NCI-H748 (cell line): ENCODE data around the gene XXYLT1.
"Not testable (repeated sequence)": the region's sequence is repeated elsewhere in the genome, so short reads cannot be mapped to it uniquely, and the experiment has no call there.

Source experiments
- DNase-seq: peaks from one replicate; lab custom pipeline; 2025; ENCODE audit not compliant: unreplicated experiment; lab: John Stamatoyannopoulos, UW

Gene XXYLT1

DNA sequence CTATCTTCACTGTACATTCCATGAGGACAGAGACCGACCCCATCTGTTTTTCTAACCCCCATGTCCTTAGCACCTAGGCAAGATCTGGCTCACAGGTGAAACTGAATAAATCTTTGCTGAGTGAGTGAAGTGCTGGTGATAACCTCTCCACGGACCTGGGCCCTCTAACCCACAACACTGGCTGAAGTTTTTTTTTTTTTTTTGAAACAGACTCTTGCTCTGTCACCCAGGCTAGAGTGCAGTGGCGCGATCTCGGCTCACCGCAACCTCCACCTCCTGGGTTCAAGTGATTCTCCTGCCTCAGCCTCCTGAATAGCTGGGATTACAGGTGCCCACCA lies 84.3 kb downstream of the XXYLT1 start:
- DNase-seq, result not testable (repeated sequence)

GRCh38 chr3:195186041-195186709 lies 84.8 kb downstream of the XXYLT1 start:
- no peak for DNase-seq

DNA sequence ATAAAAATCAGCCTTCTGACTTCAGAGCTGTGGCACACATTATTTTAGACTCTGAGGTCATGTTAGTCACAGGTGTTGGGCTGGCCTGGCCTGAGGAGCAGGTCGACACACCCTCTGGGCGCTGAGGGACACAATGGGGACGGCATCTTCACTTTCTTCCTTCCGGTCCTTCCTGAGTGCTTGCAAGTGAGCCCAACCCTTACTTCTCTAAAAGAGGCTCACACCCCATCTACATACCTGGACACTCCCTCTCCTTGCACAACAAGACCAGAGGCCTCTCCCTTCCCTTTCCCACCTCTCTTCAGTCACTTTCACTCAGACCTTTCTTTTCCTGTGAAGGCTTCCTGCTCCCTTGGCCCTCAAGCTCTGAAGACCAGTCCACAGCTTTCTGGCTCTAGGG lies 85.4 kb downstream of the XXYLT1 start:
- no peak for DNase-seq

DNA sequence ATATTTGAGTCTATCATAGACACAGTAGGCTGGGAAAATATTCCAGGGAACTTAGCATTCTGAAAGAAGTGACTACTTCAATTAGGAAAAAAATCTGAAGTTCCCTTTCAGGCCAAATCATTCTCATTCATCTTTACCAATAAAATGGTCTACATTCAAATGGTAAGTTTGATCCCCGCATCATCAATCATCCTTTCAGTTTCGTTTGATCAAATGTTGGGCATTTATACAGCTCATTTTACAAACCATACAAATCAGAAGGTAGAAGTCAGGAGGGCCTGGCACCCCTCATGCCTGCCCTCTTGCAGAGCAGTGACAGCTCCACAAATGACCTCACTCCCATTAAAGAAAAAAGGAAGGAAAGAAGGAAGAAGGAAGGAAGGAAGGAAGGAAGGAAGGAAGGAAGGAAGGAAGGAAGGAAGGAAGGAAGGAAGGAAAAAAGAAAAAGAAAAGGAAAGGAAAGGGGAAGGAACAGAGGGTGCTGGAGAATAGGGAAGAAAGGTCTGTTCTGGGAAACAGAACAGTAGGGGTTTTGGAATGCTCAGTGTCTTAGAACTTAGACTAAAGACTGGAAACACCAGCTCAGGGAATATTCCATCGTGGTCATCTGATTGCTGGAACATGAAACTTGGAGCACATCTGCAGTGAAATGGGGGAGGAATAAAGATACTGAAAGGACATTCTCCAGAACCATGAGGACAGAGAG lies 86.1 kb downstream of the XXYLT1 start:
- DNase-seq, result no peak

DNA sequence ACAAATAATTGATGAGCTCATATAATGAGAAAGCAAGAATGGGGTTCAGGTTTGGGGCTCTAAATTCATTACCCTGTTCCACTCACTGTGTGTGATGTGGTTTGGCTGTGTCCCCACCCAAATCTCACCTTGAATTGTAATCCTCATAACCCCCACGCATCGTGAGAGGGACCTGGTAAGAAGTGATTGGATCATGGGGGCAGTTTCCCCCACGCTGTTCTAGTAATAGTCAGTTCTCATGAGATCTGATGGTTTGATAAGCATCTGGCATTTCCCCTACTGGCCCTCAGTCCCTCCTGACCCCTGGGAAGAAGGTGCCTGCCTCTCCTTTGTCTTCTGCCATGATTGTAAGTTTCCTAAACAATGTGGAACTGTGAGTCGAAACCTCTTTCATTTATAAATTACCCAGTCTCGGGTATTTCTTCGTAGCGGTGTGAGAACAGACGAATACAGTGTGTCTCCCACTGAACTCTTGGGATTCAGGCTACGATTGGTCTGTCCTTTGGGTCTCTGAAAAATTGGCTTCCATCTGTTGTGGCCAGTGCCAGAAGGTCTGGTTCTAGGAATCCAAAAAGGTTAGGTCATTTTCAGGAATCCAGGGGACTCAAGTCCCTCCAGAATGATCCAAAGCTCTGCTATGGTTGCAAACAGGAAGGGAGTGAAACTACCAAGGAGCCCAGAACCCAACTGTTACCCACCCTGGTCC lies 87.7 kb downstream of the XXYLT1 start:
- DNase-seq, result no peak

DNA sequence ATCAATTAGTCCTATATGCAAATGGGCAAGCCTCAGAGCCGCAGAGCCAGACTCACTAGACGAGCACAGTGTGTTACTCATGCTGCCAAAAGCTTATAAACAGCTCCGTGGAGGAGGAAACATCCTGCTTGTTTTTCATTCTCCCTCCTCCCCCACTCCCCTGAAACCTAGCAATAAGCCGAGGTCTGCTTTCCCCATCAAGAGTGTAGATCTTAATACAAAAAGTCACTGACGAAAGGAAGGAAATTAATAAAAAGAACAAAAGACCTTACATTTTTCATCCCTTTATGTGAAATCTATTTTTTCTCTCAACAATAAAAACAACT lies 88.5 kb downstream of the XXYLT1 start:
- DNase-seq, result no peak

DNA sequence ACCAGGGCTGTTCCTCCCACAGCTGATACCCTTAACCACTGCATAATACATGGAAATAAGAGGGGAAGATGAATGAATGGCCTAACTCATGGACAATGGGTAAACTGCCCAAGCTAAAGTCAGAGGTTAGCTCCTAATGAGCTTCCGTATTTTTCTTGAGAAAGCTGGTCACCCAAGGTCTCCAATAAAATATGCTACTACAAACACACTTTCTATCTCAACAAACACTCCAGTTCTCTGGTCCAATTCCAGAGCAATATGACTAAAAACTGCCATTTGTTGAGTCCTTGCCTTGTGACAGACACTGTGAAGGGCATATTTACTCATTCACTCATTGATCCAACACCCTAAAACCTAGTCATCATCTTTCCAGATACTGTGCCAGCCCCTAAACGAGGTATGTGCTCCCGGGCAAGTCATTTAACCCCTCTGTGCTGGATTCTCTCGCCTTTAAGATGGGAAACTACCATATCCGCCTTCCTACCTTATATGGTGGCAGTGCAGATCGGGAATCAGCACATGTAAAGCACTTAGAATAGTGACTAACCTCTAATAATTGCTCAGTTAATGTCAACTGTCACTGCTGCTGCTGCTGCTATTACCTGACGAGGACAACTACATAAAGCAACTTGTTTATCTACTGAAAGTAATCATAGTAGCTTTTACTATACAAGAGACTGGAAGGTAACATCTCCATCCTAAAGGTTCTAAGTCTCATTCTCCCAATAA lies 89.1 kb downstream of the XXYLT1 start:
- DNase-seq, result no peak

DNA sequence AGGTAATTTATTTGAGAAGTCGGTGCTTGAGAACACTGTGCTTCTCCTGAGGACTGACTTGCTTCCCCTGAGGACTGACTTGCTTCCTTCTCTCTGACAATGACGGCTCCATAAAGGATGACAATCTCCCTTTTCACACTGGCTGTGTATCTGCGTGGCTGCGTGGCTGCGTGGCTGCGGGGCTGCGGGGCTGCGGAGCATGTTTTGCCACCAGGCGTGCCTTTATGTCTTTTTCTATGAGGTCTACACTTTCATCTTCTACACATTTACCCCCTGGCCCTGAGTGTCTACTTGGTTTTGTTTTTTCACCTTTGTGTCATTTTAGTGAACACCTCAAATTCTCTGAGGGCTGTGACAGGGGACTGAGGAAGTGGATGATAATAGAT lies 89.9 kb downstream of the XXYLT1 start:
- no peak for DNase-seq

GRCh38 chr3:195180490-195181112 lies 90.4 kb downstream of the XXYLT1 start:
- no peak for DNase-seq

GRCh38 chr3:195179776-195180489 lies 91.0 kb downstream of the XXYLT1 start:
- DNase-seq, result no peak

DNA sequence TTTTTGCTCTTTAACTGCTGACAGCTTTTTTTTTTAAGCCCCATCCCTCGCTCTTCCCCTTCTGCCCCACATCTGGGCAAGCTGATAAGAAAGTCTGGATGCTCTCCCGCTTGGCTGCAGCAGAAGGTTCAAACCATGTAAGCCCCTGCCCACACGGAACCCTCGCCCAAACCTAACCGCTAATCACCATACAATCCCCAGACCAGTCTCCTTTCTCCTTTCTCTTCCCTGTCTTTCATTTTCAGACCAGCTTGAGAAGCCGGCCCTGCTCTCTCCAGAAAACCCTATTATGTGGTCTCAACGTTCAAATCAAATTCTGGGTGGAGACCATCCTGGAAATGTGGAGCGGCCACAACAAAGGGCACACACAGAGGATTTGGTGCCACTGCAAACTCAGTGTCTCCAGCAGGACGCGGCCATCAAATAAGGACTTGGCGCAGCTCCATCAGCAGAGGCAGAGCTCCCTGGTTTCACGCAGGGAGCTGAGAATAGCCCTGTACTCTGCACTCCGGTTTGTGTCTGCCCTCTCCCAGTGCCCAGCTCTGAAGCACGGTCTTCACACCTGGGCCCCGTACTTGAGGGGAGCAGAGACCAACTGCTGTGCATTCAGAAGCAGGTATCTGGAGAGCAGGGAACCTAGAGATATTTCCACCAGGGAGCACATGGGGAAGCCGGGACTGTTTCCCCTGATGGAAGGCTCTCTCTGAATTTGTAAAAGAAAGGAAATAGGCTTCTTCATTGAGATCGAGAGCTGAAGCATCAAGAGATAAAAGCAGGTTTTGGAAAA lies 92.6 kb downstream of the XXYLT1 start:
- DNase-seq, result peak; percentile 9

DNA sequence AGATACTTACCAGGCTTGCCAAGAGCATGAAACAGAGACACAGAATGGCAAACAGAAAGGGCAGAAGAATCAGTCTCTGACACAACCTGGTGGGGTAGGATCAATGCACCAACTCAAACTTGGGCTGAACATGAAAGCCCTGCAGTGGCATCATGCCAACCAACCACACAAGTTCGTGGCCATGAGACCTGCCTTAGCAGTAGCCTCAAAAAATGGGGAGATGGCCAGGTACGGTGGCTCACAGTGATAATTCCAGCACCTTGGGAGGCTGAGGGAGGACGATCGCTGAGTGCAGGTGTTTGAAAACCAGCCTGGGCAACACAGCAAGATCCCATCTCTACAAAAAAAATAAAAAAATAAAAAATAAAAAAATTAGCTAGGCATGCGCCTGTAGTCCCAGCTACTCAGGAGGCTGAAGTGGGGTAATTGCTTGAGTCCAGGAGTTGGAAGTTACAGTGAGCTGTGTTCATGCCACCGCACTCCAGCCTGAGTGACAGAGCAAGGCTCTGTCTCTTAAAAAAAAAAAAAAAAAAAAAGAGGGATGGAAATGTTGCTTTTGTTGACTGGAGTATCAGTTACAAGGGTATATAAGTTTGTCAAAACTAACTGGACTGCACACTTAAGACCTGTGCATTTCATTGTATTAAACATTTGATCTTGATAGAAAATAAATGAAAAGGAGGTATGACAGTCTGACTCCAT lies 93.4 kb downstream of the XXYLT1 start:
- DNase-seq, result no peak

GRCh38 chr3:195176776-195177175 lies 94.2 kb downstream of the XXYLT1 start:
- no peak for DNase-seq

- no peak for DNase-seq
Observed at GRCh38 chr3:195175476-195176337, 95.3 kb downstream of the XXYLT1 start.

- DNase-seq, result no peak
Observed at GRCh38 chr3:195175076-195175475, 95.9 kb downstream of the XXYLT1 start.

DNA sequence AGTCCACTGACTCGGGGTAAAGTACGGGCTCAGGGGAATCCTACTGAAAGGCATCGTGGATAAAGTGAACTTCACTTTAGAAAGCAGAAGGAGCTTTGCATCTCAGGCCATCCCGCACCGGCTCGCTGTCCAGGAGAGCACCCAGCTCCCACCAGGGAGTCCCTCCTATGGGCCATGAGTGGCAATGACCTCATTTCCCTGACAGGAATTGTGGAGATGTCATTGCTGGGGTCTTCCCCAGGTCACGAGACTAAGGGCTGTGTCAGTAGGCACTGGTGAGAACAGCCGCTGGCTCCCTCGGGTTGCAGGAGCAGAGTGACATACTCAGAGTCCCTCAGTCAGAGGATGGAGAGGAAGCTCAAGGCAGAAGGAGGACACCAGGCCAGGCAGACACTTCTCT lies 97.3 kb downstream of the XXYLT1 start:
- no peak for DNase-seq

DNA sequence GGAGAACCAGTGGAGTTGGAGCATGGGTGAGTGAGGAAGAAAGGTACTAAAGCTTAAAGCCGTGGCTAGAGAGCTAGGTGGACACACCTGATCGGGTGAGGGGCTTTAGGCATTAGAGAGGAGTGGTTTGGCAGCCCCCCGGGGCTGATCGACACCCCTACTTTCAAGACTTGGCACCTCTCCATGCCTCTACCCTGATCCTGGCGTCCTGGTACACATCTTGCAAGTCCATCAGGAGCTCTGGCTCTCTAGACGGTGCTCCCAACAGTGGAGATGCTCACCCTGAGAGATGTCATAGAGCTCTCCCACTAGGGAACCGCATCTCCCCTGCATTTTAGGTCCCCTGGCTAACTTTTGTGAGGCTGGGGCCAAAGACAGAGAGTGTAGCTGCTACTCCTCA lies 98.1 kb downstream of the XXYLT1 start:
- DNase-seq, result no peak

GRCh38 chr3:195172039-195172684 lies 98.8 kb downstream of the XXYLT1 start:
- DNase-seq, result no peak
